ENCODE data around the gene ZNF391.

ZNF391 gene

DNA sequence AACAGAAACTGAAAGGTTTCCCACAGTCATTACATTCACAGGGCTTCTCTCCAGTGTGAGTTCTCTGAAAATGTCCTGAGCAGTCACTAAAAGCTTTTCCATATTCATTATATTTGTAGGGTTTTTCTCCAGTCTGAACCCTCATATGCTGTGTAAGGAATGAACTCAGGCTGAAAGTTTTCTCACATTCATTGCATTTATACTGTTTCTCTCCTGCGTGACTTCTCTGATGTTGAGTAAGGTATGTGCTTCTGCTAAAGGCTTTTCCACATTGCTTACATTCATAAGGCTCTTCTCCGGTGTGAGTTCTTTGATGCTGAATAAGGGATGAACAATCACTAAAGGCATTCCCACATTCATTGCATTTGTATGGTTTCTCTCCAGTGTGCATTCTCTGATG is 29.8 kb upstream of the ZNF391 start:
- Histone ChIP-seq H3K4me1 (ENCODE audit: control insufficient read depth, insufficient read depth, low read length) (no peaks in the 10 kb centered on the region), H3K27ac (ENCODE audit: extremely low read depth, low read depth, low read length) (no peak overlapping the region), H3K9me3 (ENCODE audit: control insufficient read depth, insufficient read depth, low read depth, low read length) (no peaks in the 10 kb centered on the region), H3K36me3 (ENCODE audit: control insufficient read depth in 2 of 2, insufficient read depth in 1 of 2, low read length in 2 of 2) (peaks cover 8 to 35% of the 10 kb centered on the region in 2 experiments), H3K4me3 (ENCODE audit: low read depth, low read length) (no peak overlapping the region)
- TF ChIP-seq ZNF791 (tag by site-specific recombination; IDR thresholded peaks at IDR 0.05), result no peak
- no peak for TF ChIP-seq KLF8 (tag by site-specific recombination; IDR thresholded peaks at IDR 0.05)
- TF ChIP-seq, protein P1, sequence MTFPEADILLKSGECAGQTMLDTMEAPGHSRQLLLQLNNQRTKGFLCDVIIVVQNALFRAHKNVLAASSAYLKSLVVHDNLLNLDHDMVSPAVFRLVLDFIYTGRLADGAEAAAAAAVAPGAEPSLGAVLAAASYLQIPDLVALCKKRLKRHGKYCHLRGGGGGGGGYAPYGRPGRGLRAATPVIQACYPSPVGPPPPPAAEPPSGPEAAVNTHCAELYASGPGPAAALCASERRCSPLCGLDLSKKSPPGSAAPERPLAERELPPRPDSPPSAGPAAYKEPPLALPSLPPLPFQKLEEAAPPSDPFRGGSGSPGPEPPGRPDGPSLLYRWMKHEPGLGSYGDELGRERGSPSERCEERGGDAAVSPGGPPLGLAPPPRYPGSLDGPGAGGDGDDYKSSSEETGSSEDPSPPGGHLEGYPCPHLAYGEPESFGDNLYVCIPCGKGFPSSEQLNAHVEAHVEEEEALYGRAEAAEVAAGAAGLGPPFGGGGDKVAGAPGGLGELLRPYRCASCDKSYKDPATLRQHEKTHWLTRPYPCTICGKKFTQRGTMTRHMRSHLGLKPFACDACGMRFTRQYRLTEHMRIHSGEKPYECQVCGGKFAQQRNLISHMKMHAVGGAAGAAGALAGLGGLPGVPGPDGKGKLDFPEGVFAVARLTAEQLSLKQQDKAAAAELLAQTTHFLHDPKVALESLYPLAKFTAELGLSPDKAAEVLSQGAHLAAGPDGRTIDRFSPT (tag by site-specific recombination; IDR thresholded peaks at IDR 0.05), result no peak
- TF ChIP-seq OSR2 (tag by site-specific recombination; IDR thresholded peaks at IDR 0.05), result no peak
- TF ChIP-seq WT1 (tag by site-specific recombination; IDR thresholded peaks at IDR 0.05), result no peak
- TF ChIP-seq ZNF202 (tag by site-specific recombination; IDR thresholded peaks at IDR 0.05; ENCODE audit: borderline replicate concordance), result no peak
- no peak for TF ChIP-seq KLF7 (tag by site-specific recombination; IDR thresholded peaks at IDR 0.05; ENCODE audit: borderline replicate concordance)
- no peak for TF ChIP-seq ZNF433 (tag by site-specific recombination; IDR thresholded peaks at IDR 0.05; ENCODE audit: low read depth)
- TF ChIP-seq ZNF704 (tag by site-specific recombination; IDR thresholded peaks at IDR 0.05), result no peak
- no peak for TF ChIP-seq ZNF747 (tag by site-specific recombination; IDR thresholded peaks at IDR 0.05)
- TF ChIP-seq REPIN1 (tag by site-specific recombination; IDR thresholded peaks at IDR 0.05; ENCODE audit: low read depth), result no peak
- no peak for TF ChIP-seq ZNF133 (tag by site-specific recombination; IDR thresholded peaks at IDR 0.05)
- peak; percentile 59 for TF ChIP-seq SETDB1 (IDR thresholded peaks at IDR 0.05; ENCODE audit: insufficient read length, low read length)
- TF ChIP-seq ZNF394 (tag by site-specific recombination; IDR thresholded peaks at IDR 0.05; ENCODE audit: borderline replicate concordance), result no peak
- TF ChIP-seq, protein P2, sequence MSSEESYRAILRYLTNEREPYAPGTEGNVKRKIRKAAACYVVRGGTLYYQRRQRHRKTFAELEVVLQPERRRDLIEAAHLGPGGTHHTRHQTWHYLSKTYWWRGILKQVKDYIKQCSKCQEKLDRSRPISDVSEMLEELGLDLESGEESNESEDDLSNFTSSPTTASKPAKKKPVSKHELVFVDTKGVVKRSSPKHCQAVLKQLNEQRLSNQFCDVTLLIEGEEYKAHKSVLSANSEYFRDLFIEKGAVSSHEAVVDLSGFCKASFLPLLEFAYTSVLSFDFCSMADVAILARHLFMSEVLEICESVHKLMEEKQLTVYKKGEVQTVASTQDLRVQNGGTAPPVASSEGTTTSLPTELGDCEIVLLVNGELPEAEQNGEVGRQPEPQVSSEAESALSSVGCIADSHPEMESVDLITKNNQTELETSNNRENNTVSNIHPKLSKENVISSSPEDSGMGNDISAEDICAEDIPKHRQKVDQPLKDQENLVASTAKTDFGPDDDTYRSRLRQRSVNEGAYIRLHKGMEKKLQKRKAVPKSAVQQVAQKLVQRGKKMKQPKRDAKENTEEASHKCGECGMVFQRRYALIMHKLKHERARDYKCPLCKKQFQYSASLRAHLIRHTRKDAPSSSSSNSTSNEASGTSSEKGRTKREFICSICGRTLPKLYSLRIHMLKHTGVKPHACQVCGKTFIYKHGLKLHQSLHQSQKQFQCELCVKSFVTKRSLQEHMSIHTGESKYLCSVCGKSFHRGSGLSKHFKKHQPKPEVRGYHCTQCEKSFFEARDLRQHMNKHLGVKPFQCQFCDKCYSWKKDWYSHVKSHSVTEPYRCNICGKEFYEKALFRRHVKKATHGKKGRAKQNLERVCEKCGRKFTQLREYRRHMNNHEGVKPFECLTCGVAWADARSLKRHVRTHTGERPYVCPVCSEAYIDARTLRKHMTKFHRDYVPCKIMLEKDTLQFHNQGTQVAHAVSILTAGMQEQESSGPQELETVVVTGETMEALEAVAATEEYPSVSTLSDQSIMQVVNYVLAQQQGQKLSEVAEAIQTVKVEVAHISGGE (tag by site-specific recombination; conservative IDR thresholded peaks at IDR 0.05; ENCODE audit: low read depth), result no peak
- TF ChIP-seq ZNF404 (tag by site-specific recombination; IDR thresholded peaks at IDR 0.05), result no peak
- no peak for TF ChIP-seq GLI2 (tag by site-specific recombination; IDR thresholded peaks at IDR 0.05; ENCODE audit: borderline replicate concordance, low read depth)
- TF ChIP-seq ZNF274 (IDR thresholded peaks at IDR 0.05; ENCODE audit: low read length), result peak; percentile 57
- TF ChIP-seq ZNF274 (tag by site-specific recombination; IDR thresholded peaks at IDR 0.05; ENCODE audit: borderline replicate concordance), result peak; percentile 92; the same call in 1 of the 2 replicates
- POLR2A ChIA-PET, result no interaction called here
- CTCF ChIA-PET, result no interaction called here

- Histone ChIP-seq H3K36me3 (ENCODE audit: control insufficient read depth in 2 of 2, insufficient read depth in 1 of 2, low read length in 2 of 2) (peaks cover 10 to 35% of the 10 kb centered on the region in 2 experiments), H3K4me1 (ENCODE audit: control insufficient read depth, insufficient read depth, low read length) (no peaks in the 10 kb centered on the region), H3K4me3 (ENCODE audit: low read depth, low read length) (no peak overlapping the region), H3K27ac (ENCODE audit: extremely low read depth, low read depth, low read length) (no peak overlapping the region), H3K9me3 (ENCODE audit: control insufficient read depth, insufficient read depth, low read depth, low read length) (no peaks in the 10 kb centered on the region)
- TF ChIP-seq ZNF274 (IDR thresholded peaks at IDR 0.05; ENCODE audit: low read length) (0 out of 2 replicates have a peak, but pooled peaks have one; percentile 35), ZNF274 (tag by site-specific recombination; IDR thresholded peaks at IDR 0.05; ENCODE audit: borderline replicate concordance) (no peak), ZNF280C (tag by site-specific recombination; IDR thresholded peaks at IDR 0.05) (no peak)
- POLR2A ChIA-PET, result no interaction called here
- CTCF ChIA-PET, result interaction anchor here (0.6 kb wide), 1 partner anchor 41 kb away, joined by 3 read pairs; no protein-coding TSS in a partner anchor
Observed at GRCh38 chr6:27359231-27359630, 29.3 kb upstream of the ZNF391 start.

Data from HEK293 (cell line).